GM19328 (cell line): ENCODE data around the gene NPFFR1.

Experiments
- ATAC-seq: cut with Tn5 transposase; IDR thresholded peaks from one replicate; pipeline ENCODE4 v1.9.1; 2021; ENCODE audit warnings: mild to moderate bottlenecking, moderate library complexity; ENCODE audit not compliant: unreplicated experiment

NPFFR1 gene, protein sequence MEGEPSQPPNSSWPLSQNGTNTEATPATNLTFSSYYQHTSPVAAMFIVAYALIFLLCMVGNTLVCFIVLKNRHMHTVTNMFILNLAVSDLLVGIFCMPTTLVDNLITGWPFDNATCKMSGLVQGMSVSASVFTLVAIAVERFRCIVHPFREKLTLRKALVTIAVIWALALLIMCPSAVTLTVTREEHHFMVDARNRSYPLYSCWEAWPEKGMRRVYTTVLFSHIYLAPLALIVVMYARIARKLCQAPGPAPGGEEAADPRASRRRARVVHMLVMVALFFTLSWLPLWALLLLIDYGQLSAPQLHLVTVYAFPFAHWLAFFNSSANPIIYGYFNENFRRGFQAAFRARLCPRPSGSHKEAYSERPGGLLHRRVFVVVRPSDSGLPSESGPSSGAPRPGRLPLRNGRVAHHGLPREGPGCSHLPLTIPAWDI

DNA sequence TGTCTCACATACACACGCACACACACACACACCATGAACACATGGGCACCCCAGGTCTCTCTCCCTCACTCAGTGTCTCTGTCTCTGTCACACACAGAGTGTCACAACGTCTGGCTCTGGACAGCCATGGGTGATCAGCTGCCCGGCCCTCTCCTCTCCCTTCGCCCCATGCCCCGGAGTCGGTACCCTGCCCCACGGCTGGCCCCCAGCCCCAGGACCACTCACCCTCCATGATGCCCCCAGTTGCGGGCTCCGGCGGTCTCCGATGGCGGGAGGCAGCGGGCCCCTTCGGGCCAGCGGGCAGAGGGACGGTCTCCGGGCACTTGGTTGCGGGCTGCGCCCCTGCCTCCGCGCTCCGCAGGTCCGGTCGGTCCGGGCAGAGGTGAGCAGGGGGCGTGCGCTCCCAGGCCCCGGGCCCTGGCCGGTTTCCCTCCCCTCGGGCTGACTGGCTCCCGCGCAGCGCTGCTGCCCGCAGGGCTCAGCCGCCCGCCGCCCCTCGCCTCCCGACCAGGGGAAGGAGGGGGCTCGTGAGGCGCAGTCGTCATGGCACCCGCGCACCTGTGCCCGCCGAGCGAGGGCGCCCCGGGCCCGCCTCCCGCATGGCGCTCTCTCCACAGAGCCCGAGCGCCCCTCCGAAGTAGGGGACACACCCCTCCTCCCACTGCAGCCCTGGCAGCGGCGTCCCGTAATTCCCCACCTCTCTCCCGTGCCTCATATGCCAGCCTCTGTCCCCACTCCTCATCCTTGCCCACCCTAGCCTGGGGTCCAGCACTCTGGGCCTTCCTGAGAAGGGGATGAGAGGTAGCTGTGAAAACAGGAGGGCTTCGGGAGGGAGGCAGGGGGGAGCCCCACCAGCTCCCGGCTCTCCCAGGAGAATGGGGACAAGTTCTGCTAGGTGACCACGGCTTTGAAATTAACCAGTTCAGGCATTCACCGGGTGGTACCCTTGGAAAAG is at the start of gene NPFFR1:
NPFFR1 (minus strand) TSS at position 560 of the 955 bp plus-strand sequence; CDS start at position 232, 328 bp downstream.
- no peak for ATAC-seq

DNA sequence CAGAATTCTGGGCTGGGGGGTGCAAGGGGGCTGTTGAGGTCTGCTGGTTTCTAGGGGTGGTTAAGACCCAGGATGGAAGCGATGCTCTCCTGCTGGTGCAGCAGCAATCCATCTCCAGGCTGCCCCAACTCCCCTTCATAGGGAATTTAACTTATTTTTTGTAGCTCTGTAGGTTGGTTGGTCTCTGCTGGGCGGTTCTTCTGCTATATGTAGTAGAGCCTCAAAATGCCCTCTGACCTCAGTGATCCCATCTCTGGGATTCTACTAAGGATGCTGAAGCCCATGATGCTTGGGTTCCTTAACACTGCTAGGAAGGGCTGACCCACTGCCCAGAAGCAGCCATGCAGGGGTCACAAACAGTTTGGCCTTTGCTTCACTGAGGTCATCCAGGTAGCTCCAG is 49.5 kb upstream of the NPFFR1 start:
- ATAC-seq, result no peak

DNA sequence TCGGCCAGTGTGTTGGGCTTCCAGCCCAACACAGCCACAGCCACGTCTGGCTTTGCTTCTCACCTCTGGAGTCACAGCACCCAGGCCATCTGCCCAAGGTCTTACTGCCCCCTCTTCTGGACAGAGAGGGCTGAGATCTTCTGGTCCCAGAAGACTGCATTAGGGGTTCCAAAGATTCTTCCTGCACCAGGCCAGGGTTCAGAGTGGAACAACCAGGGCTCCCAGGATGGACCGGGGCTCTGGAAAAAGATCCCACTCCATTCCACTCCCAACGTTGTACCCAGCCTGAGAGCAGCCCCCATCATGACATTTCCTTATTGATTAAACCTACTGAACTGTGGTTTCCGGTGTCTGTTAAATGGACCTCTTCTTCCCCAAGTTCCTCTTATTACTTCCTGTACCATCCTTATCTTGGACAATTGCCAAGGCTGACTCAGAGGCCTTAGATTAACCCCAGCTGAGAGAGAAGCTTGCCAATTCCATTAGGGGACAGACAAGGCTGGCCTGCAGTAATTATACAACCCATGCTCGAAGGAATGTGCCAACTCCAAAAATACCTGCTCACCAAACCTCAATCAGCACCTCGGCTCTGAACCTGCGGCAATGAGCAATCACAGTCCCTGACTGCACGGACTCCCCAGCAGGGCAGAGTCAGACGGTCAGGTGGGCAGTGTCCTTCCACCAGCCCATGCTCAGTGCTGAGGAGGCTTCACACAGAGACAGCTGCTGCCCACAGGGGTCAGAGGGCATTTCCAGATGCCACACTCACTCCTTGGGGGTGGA is 47.9 kb upstream of the NPFFR1 start:
- no peak for ATAC-seq

DNA sequence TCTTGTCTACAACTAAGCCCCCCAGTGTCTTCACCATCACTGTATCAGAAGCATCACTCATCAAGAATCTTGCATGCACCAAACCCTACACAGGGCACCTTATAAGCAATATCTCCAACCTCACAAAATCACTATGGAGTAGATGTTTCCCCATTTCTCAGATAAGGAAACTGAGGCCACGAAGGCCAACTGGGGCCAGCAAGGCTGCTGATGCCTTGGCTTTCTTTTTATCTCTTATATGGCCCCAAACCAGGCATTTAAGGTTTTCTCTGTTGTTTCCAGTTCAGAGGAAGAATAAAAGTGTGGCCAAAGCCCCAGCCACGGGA is 47.3 kb upstream of the NPFFR1 start:
- no peak for ATAC-seq

DNA sequence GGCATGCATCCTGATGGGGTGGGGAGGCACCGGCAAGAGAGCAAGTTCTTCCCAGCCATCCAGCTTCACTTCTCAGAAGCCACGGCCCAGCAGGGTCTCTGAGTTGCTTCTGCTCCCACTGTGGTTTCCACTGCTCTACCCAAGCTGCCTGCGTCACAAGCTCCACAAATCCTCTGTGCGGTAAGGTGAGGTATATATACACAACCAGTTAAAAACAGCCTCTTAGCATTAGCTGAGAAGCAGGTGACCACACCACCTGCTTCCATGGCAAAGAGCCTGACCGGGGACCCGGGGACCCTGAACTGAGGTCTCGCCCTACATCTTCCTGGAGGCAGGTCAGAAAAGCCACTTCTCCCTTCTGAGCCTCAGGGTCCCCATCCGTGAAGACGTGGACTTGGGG is 46.9 kb upstream of the NPFFR1 start:
- no peak for ATAC-seq

DNA sequence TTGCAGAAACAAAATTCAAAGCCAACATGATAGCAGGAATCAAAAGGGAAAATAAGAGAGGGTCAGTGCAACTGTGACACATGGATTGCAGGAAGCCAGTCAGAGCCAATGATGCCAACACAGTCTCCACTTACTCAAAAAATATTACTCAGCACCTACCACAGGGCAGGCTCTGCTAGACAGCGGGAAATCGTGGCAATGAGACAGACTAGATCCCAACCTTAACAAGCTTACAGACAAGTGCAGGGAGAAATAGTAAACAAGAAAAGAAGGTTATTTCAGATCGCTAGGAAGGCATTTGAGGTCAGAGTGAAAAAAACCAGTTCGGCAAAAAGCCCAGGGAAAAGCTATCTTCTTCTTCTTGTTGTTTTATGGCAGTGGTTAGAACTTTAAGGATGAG is 45.2 kb upstream of the NPFFR1 start:
- no peak for ATAC-seq

DNA sequence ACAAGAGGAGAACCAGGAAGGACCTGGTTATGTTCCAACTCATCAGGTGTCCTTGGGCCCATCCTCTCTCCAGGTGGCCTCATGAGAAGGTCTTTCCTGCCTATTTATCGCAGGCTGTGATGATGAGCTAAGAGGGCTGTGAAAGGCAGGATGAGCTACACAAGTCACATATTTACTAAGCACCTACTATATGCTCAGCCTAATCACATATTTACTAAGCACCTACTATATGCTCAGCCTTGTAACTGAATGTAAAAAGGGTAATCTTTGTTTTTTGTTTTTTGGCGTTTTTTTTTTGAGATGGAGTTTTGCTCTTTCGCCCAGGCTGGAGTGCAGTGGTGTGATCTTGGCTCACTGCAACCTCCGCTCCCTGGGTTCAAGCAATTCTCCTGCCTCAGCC is 44.2 kb upstream of the NPFFR1 start:
- no peak for ATAC-seq

DNA sequence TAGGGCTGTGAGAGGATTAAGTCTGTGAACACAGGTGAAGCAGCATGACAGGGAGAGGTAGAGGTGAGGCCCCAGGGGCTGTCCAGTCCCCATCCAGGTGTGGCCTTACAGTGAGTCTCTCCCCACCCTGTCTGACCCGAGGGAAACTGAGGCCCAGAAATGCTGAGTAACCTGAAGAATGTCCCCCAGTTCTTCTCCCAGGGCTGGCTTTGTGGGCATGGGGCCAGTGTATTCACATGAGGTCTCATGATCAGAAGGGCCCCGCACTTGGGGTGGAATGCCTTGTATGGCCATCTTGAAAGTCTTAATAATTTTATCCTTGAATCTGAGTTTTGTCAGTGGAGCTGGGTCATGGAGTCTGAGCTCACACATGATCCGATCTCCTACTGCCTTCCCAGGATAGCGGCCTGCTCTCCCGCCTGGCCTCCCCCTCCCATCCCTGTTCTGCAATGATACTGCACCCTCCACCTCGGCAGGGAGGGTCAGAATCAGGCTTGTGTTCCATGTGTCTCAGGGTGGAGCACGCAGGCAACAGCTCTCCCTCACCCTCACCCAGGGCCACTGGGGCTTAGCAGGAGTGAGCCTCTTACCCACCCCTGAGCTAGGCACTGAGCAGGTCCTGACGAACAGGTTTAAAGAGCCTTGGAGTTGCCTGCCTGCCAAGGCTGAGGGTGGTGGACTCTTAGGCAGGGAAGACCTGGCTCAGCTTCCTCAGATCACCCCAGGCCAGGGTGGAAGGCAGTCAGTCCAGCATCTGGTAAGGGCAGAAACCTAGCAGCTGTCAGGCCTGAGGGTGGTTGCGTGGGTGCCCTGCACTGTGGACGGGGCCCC is 41.4 kb upstream of the NPFFR1 start:
- no peak for ATAC-seq

DNA sequence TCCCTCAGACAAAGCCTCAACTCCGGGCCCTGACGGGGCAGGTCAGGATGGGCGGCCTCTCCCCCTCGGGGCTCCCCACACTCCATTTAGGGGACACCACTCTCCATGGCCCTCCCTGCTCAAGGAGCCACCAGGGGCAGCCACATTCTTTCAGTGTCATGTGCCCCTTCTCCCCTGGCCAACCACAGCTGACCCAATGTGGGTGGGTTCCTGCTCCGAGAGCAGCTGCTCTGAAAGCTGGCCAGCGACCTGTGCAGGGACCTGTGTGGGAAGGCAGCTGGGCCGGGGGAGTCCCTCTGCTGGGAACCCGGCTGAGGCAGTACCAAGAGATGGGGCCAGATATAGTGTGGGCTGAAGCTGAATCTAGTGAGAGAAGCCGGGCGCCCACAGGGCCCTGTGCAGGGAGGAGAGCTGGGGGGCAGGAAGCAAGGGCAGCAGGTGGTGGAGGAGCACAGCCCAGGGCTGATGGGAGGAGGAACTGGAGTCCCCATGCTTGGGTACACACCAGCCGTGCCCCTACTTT is 40.6 kb upstream of the NPFFR1 start:
- ATAC-seq, result no peak

DNA sequence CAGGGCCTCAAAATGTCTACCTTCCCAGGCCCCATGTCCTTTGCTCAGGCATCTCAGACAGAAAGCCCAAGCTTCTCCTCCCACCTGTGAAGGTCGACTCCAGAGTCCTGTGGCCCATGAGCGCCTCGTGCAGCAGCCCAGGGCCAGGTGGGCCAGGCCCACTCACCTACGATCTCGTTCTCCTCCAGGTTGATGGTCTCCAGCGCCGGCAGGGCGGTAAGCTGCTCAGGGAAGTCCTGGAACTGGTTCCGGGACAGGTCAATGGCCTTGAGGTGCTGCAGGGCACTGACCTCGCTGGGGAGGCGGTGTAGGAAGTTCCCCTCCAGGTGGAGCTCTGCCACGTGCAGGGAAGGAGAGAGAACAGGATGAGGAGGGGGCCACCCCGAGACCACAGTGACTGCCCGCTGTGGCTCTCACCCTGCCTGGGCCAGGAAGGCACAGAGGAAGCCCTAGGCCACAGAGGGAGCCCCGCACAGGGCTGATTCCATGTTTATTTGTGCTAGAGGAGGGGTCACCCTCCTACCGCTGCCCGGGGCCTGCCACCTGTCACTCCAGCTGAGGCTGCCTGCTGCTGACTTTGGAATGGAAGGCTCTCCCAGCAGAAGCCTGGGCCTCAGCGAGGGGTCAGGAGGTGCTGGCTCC is 40.0 kb upstream of the NPFFR1 start:
- ATAC-seq, result no peak

DNA sequence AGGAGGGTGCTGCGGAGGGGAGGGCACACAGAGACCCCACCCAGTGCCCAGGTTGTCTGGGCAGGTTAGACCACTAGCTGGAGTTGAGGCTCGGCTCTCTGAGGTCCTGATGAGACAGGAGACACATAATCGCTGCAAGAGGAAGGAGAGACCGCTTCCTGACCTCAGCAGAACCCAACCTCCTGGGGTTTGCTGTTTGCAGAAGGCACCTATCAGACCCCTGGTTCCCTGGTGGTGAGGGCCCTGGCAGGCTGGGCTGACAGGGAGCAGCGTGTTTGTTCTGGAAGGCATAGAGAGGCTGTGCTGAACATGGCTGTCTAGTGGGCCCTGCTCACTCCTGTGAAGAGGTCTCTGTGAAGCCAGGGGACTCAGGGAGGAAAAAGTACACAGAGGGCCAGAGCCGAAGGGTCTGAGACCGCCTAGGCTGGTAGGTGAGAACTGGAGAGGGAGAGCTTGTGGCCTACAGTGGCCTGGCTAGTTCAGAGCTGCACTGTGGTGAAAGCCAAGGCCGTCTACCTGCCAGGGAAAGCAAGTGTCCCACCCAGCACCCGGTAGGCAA is 39.4 kb upstream of the NPFFR1 start:
- ATAC-seq, result no peak

DNA sequence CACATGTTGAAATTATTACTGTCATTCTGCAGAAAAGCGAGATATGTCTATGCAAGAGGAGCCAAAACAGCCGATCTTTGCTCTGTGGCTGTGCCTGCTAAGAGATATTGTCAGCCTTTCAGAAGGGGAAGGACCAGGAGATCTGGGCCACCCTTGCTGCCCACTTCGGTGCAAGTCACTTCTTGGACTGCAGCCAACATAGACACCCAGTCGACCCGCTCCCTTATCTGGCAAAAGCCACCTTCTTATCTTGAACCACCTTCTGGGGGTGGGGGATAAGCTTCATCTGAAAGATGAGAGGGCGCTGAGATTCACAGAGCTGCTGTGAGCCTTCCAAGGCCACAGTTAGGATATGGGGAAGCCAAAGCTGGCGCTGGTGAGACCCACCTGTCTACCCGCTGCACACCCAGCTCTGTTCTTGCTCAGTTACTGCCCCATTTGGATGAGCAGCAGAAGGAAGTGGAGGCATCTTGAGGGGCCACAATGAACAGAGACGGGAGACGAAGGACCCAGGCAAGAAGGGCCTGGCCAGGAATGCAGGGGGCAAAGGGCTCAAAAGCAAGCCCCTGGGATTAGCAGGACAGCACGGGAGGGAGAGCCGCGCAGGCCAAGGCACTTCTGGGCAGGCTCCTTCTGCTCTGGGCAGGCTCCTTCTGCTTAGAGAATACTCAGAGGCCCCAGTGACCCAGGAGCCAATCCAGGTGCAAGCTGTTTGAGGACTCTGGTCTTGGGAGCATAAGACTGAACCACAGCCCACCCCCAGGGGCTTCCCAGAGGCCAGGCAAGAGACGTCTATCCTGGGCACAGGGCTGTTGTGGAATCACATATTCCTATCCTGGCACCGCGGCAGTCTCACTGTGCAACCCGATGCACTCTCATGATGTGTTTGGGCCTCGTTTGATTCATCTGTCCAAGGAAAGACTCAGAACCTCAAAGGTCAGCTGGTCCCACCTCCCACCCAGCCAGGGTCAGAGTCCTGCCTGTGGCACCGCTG is 38.4 kb upstream of the NPFFR1 start:
- no peak for ATAC-seq

DNA sequence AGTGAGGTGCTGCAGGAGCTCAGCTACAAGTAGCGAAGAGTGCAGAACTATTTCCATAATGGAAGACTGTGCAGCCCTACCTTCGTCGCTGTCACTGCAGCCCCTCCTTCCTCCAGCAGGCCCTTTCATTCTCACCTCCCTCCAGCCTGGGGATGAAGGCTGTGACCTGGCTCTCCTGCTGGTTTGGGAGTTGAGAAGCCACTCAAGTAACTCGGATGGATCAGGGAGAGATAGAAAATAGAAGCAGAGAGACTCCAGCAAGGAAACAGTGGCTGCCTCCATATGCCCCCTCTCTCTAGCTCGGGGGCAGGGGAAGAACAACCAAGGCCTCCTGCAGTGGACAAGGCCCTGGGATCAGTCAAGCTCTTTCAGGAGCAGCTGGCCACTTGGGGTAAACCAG is 37.4 kb upstream of the NPFFR1 start:
- no peak for ATAC-seq

DNA sequence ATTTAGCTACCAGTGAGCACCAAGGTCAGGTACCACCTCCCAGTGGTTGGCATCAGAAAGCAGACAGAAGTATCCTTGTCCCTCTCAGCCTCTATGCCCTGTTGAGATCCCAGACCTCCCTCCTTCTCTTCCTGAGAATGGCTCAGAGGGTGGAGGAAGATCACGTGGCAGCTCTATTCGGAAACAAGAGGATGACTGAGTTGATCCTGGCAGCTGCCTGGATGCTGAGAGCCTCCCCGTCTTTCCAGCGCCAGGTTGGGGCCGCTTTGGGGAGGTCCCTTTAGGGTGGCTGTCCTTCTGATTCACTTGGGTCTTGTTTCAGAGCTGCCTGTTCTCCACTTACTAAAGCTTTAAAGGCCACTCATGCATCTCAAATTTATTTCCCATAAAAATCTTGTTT is 36.9 kb upstream of the NPFFR1 start:
- ATAC-seq, result no peak

DNA sequence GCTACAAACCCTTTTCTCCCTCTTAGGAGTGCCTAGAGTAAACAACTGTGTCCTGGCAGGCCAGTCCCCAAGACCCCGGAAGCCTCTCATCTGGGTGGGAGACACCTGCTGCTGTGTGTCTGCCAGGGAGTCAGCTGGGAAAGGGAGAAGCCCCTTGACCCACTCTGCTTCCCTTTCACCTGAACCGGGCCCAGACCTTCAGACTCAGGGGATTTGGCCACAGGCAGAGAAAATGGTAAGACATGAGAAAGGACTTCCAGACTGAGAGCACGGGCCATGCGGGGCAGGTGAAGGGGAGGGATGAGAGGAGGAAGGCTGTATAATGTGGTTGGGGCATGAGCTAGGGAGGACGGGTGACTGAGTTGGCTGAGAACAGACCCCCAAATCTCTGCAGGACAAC is 36.0 kb upstream of the NPFFR1 start:
- no peak for ATAC-seq

DNA sequence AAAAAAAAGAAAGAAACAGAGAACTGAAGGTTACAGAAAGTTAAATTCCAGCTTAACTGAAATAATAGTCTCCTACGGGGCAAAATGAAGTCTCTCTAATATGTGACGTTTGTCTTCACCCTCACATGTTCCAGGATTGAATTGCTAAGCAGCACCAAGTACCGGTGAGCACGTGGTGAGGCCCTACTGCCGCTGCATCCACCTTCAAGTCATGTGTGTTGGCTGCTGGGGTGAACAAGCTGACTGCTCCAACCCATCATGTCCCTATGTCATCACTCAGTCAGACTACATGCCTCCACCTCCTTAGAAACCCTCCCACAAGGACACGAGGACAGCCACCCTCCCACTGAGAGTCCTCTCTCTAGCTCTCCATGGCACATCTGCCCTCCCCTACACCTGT is 35.4 kb upstream of the NPFFR1 start:
- no peak for ATAC-seq

DNA sequence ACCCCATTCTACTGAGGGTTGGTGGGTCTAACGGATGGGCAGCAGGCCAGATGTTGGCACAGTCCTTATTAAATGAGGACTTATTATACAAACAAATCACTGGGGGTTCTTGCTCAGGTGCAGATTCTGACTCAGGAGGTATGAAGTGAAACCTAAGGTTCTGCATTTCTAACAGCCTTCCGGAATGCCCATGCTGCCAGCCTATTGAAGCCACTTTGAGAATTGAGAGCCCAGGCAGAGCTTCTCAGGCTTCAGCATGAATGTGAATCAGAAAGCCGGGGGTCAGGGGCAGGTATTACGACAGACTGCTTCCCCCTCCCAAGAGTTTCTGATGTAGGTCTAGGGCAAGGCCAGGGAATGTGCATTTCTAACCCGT is 34.1 kb upstream of the NPFFR1 start:
- no peak for ATAC-seq

DNA sequence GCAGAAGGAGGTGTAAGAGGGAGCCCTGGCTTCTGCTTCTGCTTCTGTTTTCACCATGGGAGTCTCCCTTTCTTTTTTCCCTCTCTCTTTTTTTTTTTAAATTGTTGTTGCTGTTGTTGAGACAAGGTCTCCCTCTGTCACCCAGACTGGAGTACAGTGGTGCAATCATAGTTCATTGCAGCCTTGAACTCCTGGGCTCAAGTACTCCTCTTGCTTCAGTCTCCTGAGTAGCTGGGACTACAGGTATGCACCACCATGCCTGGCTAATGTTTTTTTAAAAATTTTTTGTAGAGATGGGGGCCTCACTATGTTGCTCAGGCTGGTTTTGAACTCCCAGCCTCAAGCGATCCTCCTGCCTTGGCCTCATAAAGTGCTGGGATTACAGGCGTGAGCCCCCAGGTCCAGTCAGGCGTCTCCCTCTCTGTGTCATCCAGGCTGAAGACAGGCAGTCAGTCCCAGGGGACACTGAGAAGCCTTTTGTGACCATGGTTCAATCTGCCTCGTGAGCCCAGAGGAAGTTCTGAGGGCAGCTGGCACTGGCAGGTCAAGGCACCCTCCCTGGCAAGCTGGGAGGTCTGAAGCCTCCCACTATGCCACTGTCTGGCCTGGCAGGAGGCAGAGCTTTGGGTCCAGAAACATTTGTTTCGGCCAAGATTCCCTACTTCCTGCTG is 33.6 kb upstream of the NPFFR1 start:
- ATAC-seq, result no peak
